H9 (cell line): ENCODE results near the gene LIN7A. TPM values are rescaled to one million over a fixed set of nuclear protein-coding genes. Genes with fewer than 3 reads are reported as not detected.

Experiments
- DNase-seq: peaks from one replicate; pipeline ENCODE4 v3.0.0-alpha.2; 2017
- H2AFZ ChIP-seq: one replicate; pipeline ENCODE4 v1.6.1; 2013; ENCODE audit warnings: mild to moderate bottlenecking, low read length, control low read depth, moderate library complexity
- H2AK5ac ChIP-seq: 2 replicates; pipeline ENCODE4 v1.6.1; 2013; ENCODE audit warnings: low read length, control low read depth, mixed read lengths; ENCODE audit not compliant: insufficient read length
- H2BK120ac ChIP-seq: one replicate; pipeline ENCODE4 v1.6.1; 2013; ENCODE audit warnings: low read depth, mild to moderate bottlenecking, low read length, control low read depth, inconsistent platforms; ENCODE audit not compliant: poor library complexity, severe bottlenecking
- H2BK12ac ChIP-seq: 2 replicates; pipeline ENCODE4 v1.6.1; 2013; ENCODE audit warnings: low read length, control low read depth, mixed read lengths, low read depth; ENCODE audit not compliant: insufficient read length
- H2BK15ac ChIP-seq: 2 replicates; pipeline ENCODE4 v1.6.1; 2013; ENCODE audit warnings: low read depth, low read length, control low read depth
- H2BK20ac ChIP-seq: one replicate; pipeline ENCODE4 v1.6.1; 2013; ENCODE audit warnings: low read depth, mild to moderate bottlenecking, low read length, control low read depth, inconsistent platforms; ENCODE audit not compliant: poor library complexity, severe bottlenecking
- H2BK5ac ChIP-seq: 2 replicates; pipeline ENCODE4 v1.6.1; 2013; ENCODE audit warnings: low read length, control low read depth, mixed read lengths; ENCODE audit not compliant: insufficient read length
- H3K14ac ChIP-seq: 2 replicates; pipeline ENCODE4 v1.6.1; 2013; ENCODE audit warnings: low read length, control low read depth; ENCODE audit not compliant: insufficient read depth
- H3K18ac ChIP-seq: 2 replicates; pipeline ENCODE4 v1.6.1; 2013; ENCODE audit warnings: low read depth, mild to moderate bottlenecking, mixed read lengths, low read length, control low read depth; ENCODE audit not compliant: insufficient read length
- H3K23ac ChIP-seq: 2 replicates; pipeline ENCODE4 v1.6.1; 2013; ENCODE audit warnings: low read length, control low read depth, mixed read lengths, low read depth; ENCODE audit not compliant: insufficient read length
- H3K23me2 ChIP-seq: 2 replicates; pipeline ENCODE4 v1.6.1; 2013; ENCODE audit warnings: low read depth, mild to moderate bottlenecking, mixed read lengths, low read length, control low read depth; ENCODE audit not compliant: insufficient read length, poor library complexity, severe bottlenecking
- H3K27ac ChIP-seq: 2 replicates; pipeline ENCODE4 v1.5.1; 2013; ENCODE audit warnings: low read length, control low read depth, mixed read lengths, low read depth; ENCODE audit not compliant: insufficient read length
- H3K27me3 ChIP-seq: 2 replicates; pipeline ENCODE4 v1.6.1; 2013; ENCODE audit warnings: low read length, control low read depth, inconsistent platforms; ENCODE audit not compliant: insufficient read depth
- H3K4ac ChIP-seq: 2 replicates; pipeline ENCODE4 v1.6.1; 2013; ENCODE audit warnings: low read depth, mild to moderate bottlenecking, control low read depth, inconsistent platforms, low read length, moderate library complexity
- H3K4me1 ChIP-seq: 2 replicates; pipeline ENCODE4 v1.6.1; 2013; ENCODE audit warnings: low read length, control low read depth, inconsistent platforms; ENCODE audit not compliant: insufficient read depth
- H3K4me2 ChIP-seq: 2 replicates; pipeline ENCODE4 v1.6.1; 2013; ENCODE audit warnings: low read length, control low read depth, mixed read lengths; ENCODE audit not compliant: insufficient read length, insufficient read depth
- H3K56ac ChIP-seq: 2 replicates; pipeline ENCODE4 v1.6.1; 2013; ENCODE audit warnings: low read depth, mild to moderate bottlenecking, mixed read lengths, low read length, control low read depth; ENCODE audit not compliant: insufficient read length
- H3K79me1 ChIP-seq: 2 replicates; pipeline ENCODE4 v1.6.1; 2013; ENCODE audit warnings: low read depth, mild to moderate bottlenecking, moderate library complexity, low read length, control low read depth, inconsistent platforms; ENCODE audit not compliant: insufficient read depth, poor library complexity, severe bottlenecking
- H3K79me2 ChIP-seq: 2 replicates; pipeline ENCODE4 v1.6.1; 2013; ENCODE audit warnings: low read length, control low read depth, inconsistent platforms; ENCODE audit not compliant: insufficient read depth
- H3K9ac ChIP-seq: 2 replicates; pipeline ENCODE4 v1.6.1; 2013; ENCODE audit warnings: low read length, control low read depth, mixed read lengths; ENCODE audit not compliant: insufficient read length; ENCODE audit errors: extremely low read depth
- H3K9me3 ChIP-seq: one replicate; pipeline ENCODE4 v1.6.1; 2013; ENCODE audit warnings: low read depth, low read length, inconsistent platforms; ENCODE audit not compliant: control insufficient read depth
- H3T11ph ChIP-seq: one replicate; pipeline ENCODE4 v1.6.1; 2013; ENCODE audit warnings: mild to moderate bottlenecking, low read length, control low read depth, inconsistent platforms
- H4K20me1 ChIP-seq: one replicate; pipeline ENCODE4 v1.6.1; 2013; ENCODE audit not compliant: control insufficient read depth, insufficient read length, insufficient read depth
- H4K5ac ChIP-seq: 2 replicates; pipeline ENCODE4 v1.6.1; 2013; ENCODE audit warnings: low read depth, mild to moderate bottlenecking, mixed read lengths, low read length, control low read depth; ENCODE audit not compliant: insufficient read length
- H4K8ac ChIP-seq: replicated peaks from 2 replicates; pipeline ENCODE4 v1.6.1; 2013; ENCODE audit warnings: low read length, control low read depth, mixed read lengths, low read depth; ENCODE audit not compliant: insufficient read length
- H4K91ac ChIP-seq: 2 replicates; pipeline ENCODE4 v1.6.1; 2013; ENCODE audit warnings: low read depth, mild to moderate bottlenecking, moderate library complexity, mixed read lengths, low read length, control low read depth; ENCODE audit not compliant: insufficient read length
- H3K27ac Mint-ChIP-seq, 3 experiments: 2 replicates in 2 of 3; 3 replicates in 1 of 3; pipeline ENCODE4 v1.8.0; 2020 to 2021; ENCODE audit warnings: mixed read lengths in 3 of 3, mild to moderate bottlenecking in 1 of 3, moderate library complexity in 1 of 3
- H3K27me3 Mint-ChIP-seq: 2 replicates; pipeline ENCODE4 v1.8.0; 2021; ENCODE audit warnings: low read depth, mild to moderate bottlenecking, moderate library complexity, mixed read lengths
- H3K36me3 Mint-ChIP-seq, 3 experiments: 2 replicates in 2 of 3; 3 replicates in 1 of 3; pipeline ENCODE4 v1.8.0; 2020 to 2021; ENCODE audit warnings: low read depth in 3 of 3, mixed read lengths in 3 of 3; ENCODE audit not compliant: insufficient read depth in 1 of 3
- H3K4me1 Mint-ChIP-seq, 2 experiments: 2 replicates each; pipeline ENCODE4 v1.8.0; 2020; ENCODE audit warnings: mixed read lengths in 2 of 2
- H3K4me3 Mint-ChIP-seq, 2 experiments: 2 replicates in 1 of 2; 3 replicates in 1 of 2; pipeline ENCODE4 v1.8.0; 2020 to 2021; ENCODE audit warnings: mild to moderate bottlenecking in 2 of 2, mixed read lengths in 2 of 2, moderate library complexity in 1 of 2
- H3K9me3 Mint-ChIP-seq, 2 experiments: 2 replicates in 1 of 2; 3 replicates in 1 of 2; pipeline ENCODE4 v1.8.0; 2020; ENCODE audit warnings: mild to moderate bottlenecking in 2 of 2, mixed read lengths in 2 of 2, moderate library complexity in 1 of 2
- CTCF ChIP-seq: fragments of 200-600 bp; sonication (generic); conservative IDR thresholded peaks from 3 replicates; pipeline ENCODE4 v1.8.0; 2021; ENCODE audit warnings: antibody characterized with exemption, mild to moderate bottlenecking
- WGBS: extraction: QIAGEN DNeasy Blood & Tissue Kit; methylation state at CpG from one replicate; pipeline ENCODE4 v1.1.7; 2013; ENCODE audit warnings: missing lambda C conversion rate, low lambda C conversion rate, mixed read lengths; ENCODE audit not compliant: insufficient read length; ENCODE audit errors: extremely low coverage; 5-methylcytosine and 5-hydroxymethylcytosine counted together
- total RNA-seq: library from RNA; stranded (reverse); gene quantifications from 2 replicates; pipeline ENCODE4 v1.2.1, GENCODE V29; 2021

The LIN7A gene
- total RNA-seq, 1 experiment from 2014 or later = 18.3 TPM

DNA sequence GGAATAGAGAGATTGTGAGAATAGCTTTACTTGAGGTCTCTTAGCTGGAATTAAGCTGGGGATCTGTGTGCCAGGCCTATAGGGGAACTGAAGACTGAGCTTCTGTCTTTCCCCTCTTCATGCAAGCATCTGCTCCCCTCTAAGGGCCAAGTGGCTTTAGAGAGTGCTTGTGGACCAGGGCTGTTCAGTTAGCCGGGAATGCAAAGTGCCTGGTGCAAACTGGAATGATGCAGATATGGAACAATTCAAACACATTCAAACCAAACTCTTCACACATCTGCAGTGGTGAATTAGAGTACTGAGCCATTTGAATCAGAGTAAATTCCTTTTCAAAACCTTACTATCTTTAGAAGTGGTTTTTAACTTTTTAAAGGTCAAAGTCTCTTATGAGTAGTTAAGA lies 99.0 kb downstream of the LIN7A start:
- no peak overlapping the region for H3K18ac ChIP-seq
- no peak overlapping the region for H2AFZ ChIP-seq
- H4K5ac ChIP-seq = no peak overlapping the region
- Mint-ChIP-seq H3K36me3 (no peaks in the 10 kb centered on the region), H3K9me3 (no peaks in the 10 kb centered on the region), H3K4me3 (no peak overlapping the region), H3K27me3 (no peaks in the 10 kb centered on the region), H3K4me1 (peaks cover 18 to 21% of the 10 kb centered on the region in 2 experiments), H3K27ac (peak overlapping the region in 2 of 3 experiments; percentile 29 to 90; a peak in 4 of 7 replicates)
- no peaks in the 10 kb centered on the region for H3K9me3 ChIP-seq
- no peaks in the 10 kb centered on the region for H3K79me2 ChIP-seq
- no peaks in the 10 kb centered on the region for H3K4me1 ChIP-seq
- no peak overlapping the region for H2AK5ac ChIP-seq
- H4K8ac ChIP-seq = no peak overlapping the region
- no peak overlapping the region for H2BK12ac ChIP-seq
- no peak overlapping the region for H3K23ac ChIP-seq
- H3K27ac ChIP-seq = no peak overlapping the region
- H3K23me2 ChIP-seq = no peaks in the 10 kb centered on the region
- WGBS = no CpG with 5 or more reads among the region's 1 CpG
- no peak overlapping the region for H3K4me2 ChIP-seq
- TF ChIP-seq CTCF = no peak
- H4K91ac ChIP-seq = no peak overlapping the region
- H3K27me3 ChIP-seq = no peaks in the 10 kb centered on the region
- H3T11ph ChIP-seq = no peak overlapping the region
- DNase-seq = no peak
- H3K9ac ChIP-seq = no peak overlapping the region
- no peak overlapping the region for H3K14ac ChIP-seq
- no peak overlapping the region for H2BK20ac ChIP-seq
- no peak overlapping the region for H3K56ac ChIP-seq
- H3K79me1 ChIP-seq = no peaks in the 10 kb centered on the region
- H2BK5ac ChIP-seq = no peak overlapping the region
- H2BK120ac ChIP-seq = no peak overlapping the region
- no peaks in the 10 kb centered on the region for H4K20me1 ChIP-seq
- H2BK15ac ChIP-seq = no peak overlapping the region
- no peak overlapping the region for H3K4ac ChIP-seq
